Mesothelial cell of epicardium (in vitro differentiated cells): ENCODE data around the gene CFAP52. TPM values are rescaled to one million over a fixed set of nuclear protein-coding genes. Genes with fewer than 3 reads are reported as not detected.

Experiments
- DNase-seq, 2 experiments: peaks; one replicate each; pipeline ENCODE4 v3.0.0; 2021; ENCODE audit warnings: low spot score in 2 of 2; ENCODE audit not compliant: unreplicated experiment in 2 of 2
- H3K27ac Mint-ChIP-seq: 2 replicates; pipeline ENCODE4 v1.8.0; 2021; ENCODE audit warnings: mixed read lengths
- H3K27me3 Mint-ChIP-seq: 2 replicates; pipeline ENCODE4 v1.8.0; 2021; ENCODE audit warnings: low read depth, mixed read lengths
- H3K36me3 Mint-ChIP-seq: 2 replicates; pipeline ENCODE4 v1.8.0; 2021; ENCODE audit warnings: mixed read lengths
- H3K4me1 Mint-ChIP-seq: 2 replicates; pipeline ENCODE4 v1.8.0; 2021; ENCODE audit warnings: mixed read lengths
- H3K4me3 Mint-ChIP-seq: 2 replicates; pipeline ENCODE4 v1.8.0; 2021; ENCODE audit warnings: mild to moderate bottlenecking, moderate library complexity, mixed read lengths
- H3K9me3 Mint-ChIP-seq: 2 replicates; pipeline ENCODE4 v1.8.0; 2021; ENCODE audit warnings: mixed read lengths
- total RNA-seq: library from RNA; stranded (reverse); gene quantifications from 3 replicates; pipeline ENCODE4 v1.2.1, GENCODE V29; 2021
- TF ChIP-seq, protein P1 (sequence below): fragments of 200-600 bp; sonication (generic); IDR thresholded peaks from one replicate; pipeline ENCODE4 v1.5.0; 2021; ENCODE audit warnings: antibody characterized with exemption; ENCODE audit not compliant: unreplicated experiment

The CFAP52 gene
- total RNA-seq, 1 donor from 2014 or later: not detected

- Mint-ChIP-seq H3K27me3 (no peaks in the 10 kb centered on the region), H3K4me1 (no peaks in the 10 kb centered on the region), H3K9me3 (peaks cover 12% of the 10 kb centered on the region), H3K36me3 (peaks cover 31% of the 10 kb centered on the region), H3K4me3 (no peak overlapping the region), H3K27ac (no peak overlapping the region)
- no peak for DNase-seq
- TF ChIP-seq, protein P1, sequence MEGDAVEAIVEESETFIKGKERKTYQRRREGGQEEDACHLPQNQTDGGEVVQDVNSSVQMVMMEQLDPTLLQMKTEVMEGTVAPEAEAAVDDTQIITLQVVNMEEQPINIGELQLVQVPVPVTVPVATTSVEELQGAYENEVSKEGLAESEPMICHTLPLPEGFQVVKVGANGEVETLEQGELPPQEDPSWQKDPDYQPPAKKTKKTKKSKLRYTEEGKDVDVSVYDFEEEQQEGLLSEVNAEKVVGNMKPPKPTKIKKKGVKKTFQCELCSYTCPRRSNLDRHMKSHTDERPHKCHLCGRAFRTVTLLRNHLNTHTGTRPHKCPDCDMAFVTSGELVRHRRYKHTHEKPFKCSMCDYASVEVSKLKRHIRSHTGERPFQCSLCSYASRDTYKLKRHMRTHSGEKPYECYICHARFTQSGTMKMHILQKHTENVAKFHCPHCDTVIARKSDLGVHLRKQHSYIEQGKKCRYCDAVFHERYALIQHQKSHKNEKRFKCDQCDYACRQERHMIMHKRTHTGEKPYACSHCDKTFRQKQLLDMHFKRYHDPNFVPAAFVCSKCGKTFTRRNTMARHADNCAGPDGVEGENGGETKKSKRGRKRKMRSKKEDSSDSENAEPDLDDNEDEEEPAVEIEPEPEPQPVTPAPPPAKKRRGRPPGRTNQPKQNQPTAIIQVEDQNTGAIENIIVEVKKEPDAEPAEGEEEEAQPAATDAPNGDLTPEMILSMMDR: no peak
Measured at GRCh38 chr17:9677411-9677810, 101.0 kb downstream of the CFAP52 start.

- Mint-ChIP-seq H3K4me3 (no peak overlapping the region), H3K27me3 (no peaks in the 10 kb centered on the region), H3K36me3 (peaks cover 31% of the 10 kb centered on the region), H3K27ac (no peak overlapping the region), H3K4me1 (no peaks in the 10 kb centered on the region), H3K9me3 (peaks cover 12% of the 10 kb centered on the region)
- no peak for DNase-seq
- TF ChIP-seq, protein P1: no peak
Measured at GRCh38 chr17:9677896-9678295, 101.5 kb downstream of the CFAP52 start.

DNA sequence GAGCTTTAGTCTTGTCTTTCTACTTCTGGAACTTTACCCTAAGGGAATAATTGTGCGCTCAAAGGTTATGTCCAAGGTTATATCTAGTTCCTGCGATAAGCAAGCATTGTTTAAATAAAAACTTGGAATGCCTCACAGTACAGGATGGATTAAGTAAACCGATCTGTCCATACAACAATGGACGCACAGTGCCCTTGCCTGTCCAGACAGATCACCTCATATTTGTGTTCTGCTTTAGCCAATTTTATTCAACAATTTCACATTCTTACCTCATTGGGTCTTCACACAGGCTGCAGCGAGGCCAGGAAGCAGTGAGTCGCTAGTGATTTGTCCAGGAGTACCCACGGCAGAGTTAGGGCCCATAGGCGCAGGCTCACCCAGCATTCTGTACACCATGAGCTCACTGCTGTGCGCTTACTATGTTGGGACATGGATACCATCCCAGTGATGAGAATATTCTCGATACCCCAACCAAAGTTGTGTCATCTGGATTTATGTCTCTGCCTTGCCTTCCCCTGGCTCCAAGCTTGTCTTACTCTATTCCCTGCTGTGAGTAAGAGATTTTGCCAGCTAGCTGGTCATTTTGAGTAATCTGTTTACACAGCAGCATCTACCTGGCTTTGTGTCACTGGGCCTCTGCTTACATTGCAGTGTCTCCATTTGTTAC is 108.6 kb downstream of the CFAP52 start:
- Mint-ChIP-seq H3K27me3 (no peaks in the 10 kb centered on the region), H3K9me3 (peaks cover 13% of the 10 kb centered on the region), H3K36me3 (peaks cover 37% of the 10 kb centered on the region), H3K4me3 (no peak overlapping the region), H3K27ac (no peak overlapping the region), H3K4me1 (no peaks in the 10 kb centered on the region)
- DNase-seq: no peak
- TF ChIP-seq, protein P1: no peak

Other genes starting within 250 kb of the CFAP52 start
- 50.4 to 53.3 TPM (median 53.1 TPM) in 3 replicates for gene STX8, start 822 bp upstream of the CFAP52 start, total RNA-seq
- 8.9 to 10.2 TPM (median 9.7 TPM) in 3 replicates for gene USP43, start 68.9 kb downstream of the CFAP52 start, total RNA-seq
- not detected in 3 replicates for gene DHRS7C, start 214.9 kb downstream of the CFAP52 start, total RNA-seq
- gene GSG1L2, start 245.4 kb downstream of the CFAP52 start, total RNA-seq: not detected in 3 replicates
- 1.3 to 1.6 TPM (median 1.5 TPM) in 3 replicates for gene GLP2R, start 249.3 kb downstream of the CFAP52 start, total RNA-seq